AG04450 (cell line): Measurements from ENCODE around the gene NEO1. TPM values are rescaled to one million over a fixed set of nuclear protein-coding genes. Genes with fewer than 3 reads are reported as not detected.

ENCODE experiments used
- CTCF ChIA-PET: fragments of 300-600, 350-600 bp; formaldehyde crosslinking; extraction: SDS; loops from one replicate; lab custom pipeline; 2022; ENCODE audit warnings: antibody characterized with exemption, inconsistent platforms; lab: Charles Lee
- POLR2A ChIA-PET: fragments of 350-600 bp; formaldehyde crosslinking; extraction: SDS; loops from one replicate; lab custom pipeline; 2021; ENCODE audit warnings: antibody characterized with exemption, inconsistent platforms; lab: Yijun Ruan, JAX
- DNase-seq: peaks from one replicate; pipeline ENCODE4 v3.0.0-alpha.2; 2011; ENCODE audit warnings: low read depth, low spot score
- H3K27ac ChIP-seq: one replicate; pipeline ENCODE4 v1.5.1; 2012; ENCODE audit warnings: low read depth, low read length, control low read depth
- H3K27me3 ChIP-seq: one replicate; pipeline ENCODE4 v1.6.0; 2012; ENCODE audit warnings: low read length; ENCODE audit not compliant: control insufficient read depth, insufficient read depth
- H3K4me3 ChIP-seq: 2 replicates; pipeline ENCODE4 v1.5.1; 2011; ENCODE audit warnings: mild to moderate bottlenecking, low read depth, low read length, control low read depth
- H3K9me3 ChIP-seq: 2 replicates; pipeline ENCODE4 v1.5.1; 2012; ENCODE audit warnings: low read length; ENCODE audit not compliant: control insufficient read depth, insufficient read depth
- CTCF ChIP-seq: IDR thresholded peaks from 2 replicates; pipeline ENCODE4 v1.5.1; 2011; ENCODE audit warnings: low read depth, low read length, control low read depth, inconsistent platforms
- polyA plus RNA-seq: library from polyadenylated mRNA; depleted of rRNA; stranded (reverse); fragments of >200 nt; gene quantifications from 2 replicates; pipeline ENCODE4 v1.2.3, GENCODE V29; 2011

Gene NEO1
- polyA plus RNA-seq, 1 experiment = 3.5 TPM

- no peaks in the 10 kb centered on the region for H3K9me3 ChIP-seq
- H3K27me3 ChIP-seq = no peaks in the 10 kb centered on the region
- H3K27ac ChIP-seq = no peak overlapping the region
- DNase-seq = no peak
- H3K4me3 ChIP-seq = no peak overlapping the region
- POLR2A ChIA-PET = no interaction called here
- no peak for TF ChIP-seq CTCF
- CTCF ChIA-PET = no interaction called here
Observed at GRCh38 chr15:73017987-73018386, 34.3 kb upstream of the NEO1 start.

GRCh38 chr15:73019154-73019553, 33.1 kb upstream of the NEO1 start:
- CTCF ChIA-PET = no interaction called here
- POLR2A ChIA-PET = no interaction called here
- H3K27ac ChIP-seq = no peak overlapping the region
- H3K4me3 ChIP-seq = no peak overlapping the region
- DNase-seq = no peak
- H3K9me3 ChIP-seq = no peaks in the 10 kb centered on the region
- TF ChIP-seq CTCF = no peak
- no peaks in the 10 kb centered on the region for H3K27me3 ChIP-seq

GRCh38 chr15:73019601-73020146, 32.6 kb upstream of the NEO1 start:
- Histone ChIP-seq H3K4me3 (no peak overlapping the region), H3K27ac (no peak overlapping the region), H3K9me3 (no peaks in the 10 kb centered on the region), H3K27me3 (no peaks in the 10 kb centered on the region)
- no peak for DNase-seq
- TF ChIP-seq CTCF = no peak
- ChIA-PET POLR2A (no interaction called here), CTCF (no interaction called here)

GRCh38 chr15:73021139-73021621, 31.1 kb upstream of the NEO1 start:
- CTCF ChIA-PET = interaction anchor here (0.6 kb wide), 1 partner anchor 468 kb away, joined by 3 read pairs; no protein-coding TSS in a partner anchor
- POLR2A ChIA-PET = no interaction called here
- H3K9me3 ChIP-seq = no peaks in the 10 kb centered on the region
- H3K27me3 ChIP-seq = no peaks in the 10 kb centered on the region
- no peak overlapping the region for H3K27ac ChIP-seq
- no peak for TF ChIP-seq CTCF
- no peak overlapping the region for H3K4me3 ChIP-seq
- no peak for DNase-seq

GRCh38 chr15:73022161-73022560, 30.1 kb upstream of the NEO1 start:
- H3K4me3 ChIP-seq = no peak overlapping the region
- peak; percentile 4 for DNase-seq
- no peak overlapping the region for H3K27ac ChIP-seq
- TF ChIP-seq CTCF = no peak
- H3K27me3 ChIP-seq = no peaks in the 10 kb centered on the region
- CTCF ChIA-PET = no interaction called here
- POLR2A ChIA-PET = no interaction called here
- no peaks in the 10 kb centered on the region for H3K9me3 ChIP-seq
